Panc1 (cell line): Measurements from ENCODE around the gene TMEM121B. TPM values are rescaled to one million over a fixed set of nuclear protein-coding genes. Genes with fewer than 3 reads are reported as not detected.

Source experiments
- ATAC-seq: fragments of 200-7000 bp; cut with Tn5 transposase; 2 replicates; pipeline ENCODE4 v1.9.1; 2020; ENCODE audit warnings: mild to moderate bottlenecking, moderate library complexity
- BruUV-seq: library from RNA; stranded (reverse); fragments of 400-500 nt; replicated peaks from 2 replicates; lab custom pipeline; 2021; lab: Mats Ljungman, UMichigan
- CTCF ChIA-PET: fragments of 300-600 bp; sonication (Branson Sonifier 250); formaldehyde crosslinking; loops from one replicate; lab custom pipeline; 2022; ENCODE audit warnings: antibody characterized with exemption; lab: Charles Lee
- POLR2A ChIA-PET: fragments of 300-600 bp; sonication (Branson Sonifier 250); formaldehyde crosslinking; loops from one replicate; lab custom pipeline; 2022; ENCODE audit warnings: antibody characterized with exemption; lab: Charles Lee
- DNase-seq: peaks from one replicate; pipeline ENCODE4 v3.0.0-alpha.2; 2010; ENCODE audit warnings: low read depth, low spot score
- H3K27ac ChIP-seq: 2 replicates; pipeline ENCODE4 v1.5.1; 2011; ENCODE audit warnings: mild to moderate bottlenecking, low read length, inconsistent platforms
- H3K27me3 ChIP-seq: fragments of 200-500 bp; sonication (Bioruptor generic); 2 replicates; pipeline ENCODE4 v1.6.0; 2014; ENCODE audit warnings: low read length, inconsistent platforms; ENCODE audit not compliant: control insufficient read depth, insufficient read depth
- H3K36me3 ChIP-seq: fragments of 200-500 bp; sonication (Bioruptor generic); 2 replicates; pipeline ENCODE4 v1.5.1; 2014; ENCODE audit warnings: inconsistent platforms, mild to moderate bottlenecking, low read length, moderate library complexity; ENCODE audit not compliant: control insufficient read depth, insufficient read depth
- H3K4me1 ChIP-seq: 2 replicates; pipeline ENCODE4 v1.5.1; 2011; ENCODE audit warnings: inconsistent platforms, mild to moderate bottlenecking, low read length, moderate library complexity; ENCODE audit not compliant: control insufficient read depth, insufficient read depth
- H3K4me3 ChIP-seq, 2 experiments: 2 replicates each; pipeline ENCODE4 v1.5.1; 2011 to 2012; ENCODE audit warnings: low read depth in 2 of 2, low read length in 2 of 2, mild to moderate bottlenecking in 2 of 2, inconsistent platforms in 1 of 2, moderate library complexity in 1 of 2
- H3K9me3 ChIP-seq: fragments of 200-500 bp; sonication (Bioruptor generic); 2 replicates; pipeline ENCODE4 v1.5.1; 2014; ENCODE audit warnings: low read depth, mild to moderate bottlenecking, inconsistent platforms, low read length, moderate library complexity; ENCODE audit not compliant: control insufficient read depth, insufficient read depth
- CTCF ChIP-seq: fragments of 450-650 bp; IDR thresholded peaks from 2 replicates; pipeline ENCODE4 v1.5.1; 2017; ENCODE audit warnings: mild to moderate bottlenecking
- POLR2AphosphoS5 ChIP-seq: IDR thresholded peaks from 2 replicates; pipeline ENCODE4 v1.6.1; 2012; ENCODE audit warnings: mild to moderate bottlenecking, low read depth, low read length, moderate library complexity
- REST ChIP-seq, 2 experiments: IDR thresholded peaks; 2 replicates each; pipeline ENCODE4 v1.6.1; 2011 to 2012; ENCODE audit warnings: low read depth in 2 of 2, control low read depth in 1 of 2, low read length in 1 of 2, mild to moderate bottlenecking in 1 of 2, moderate library complexity in 1 of 2; ENCODE audit not compliant: insufficient read depth in 1 of 2
- SIN3A ChIP-seq: IDR thresholded peaks from 2 replicates; pipeline ENCODE4 v1.6.1; 2012; ENCODE audit warnings: low read depth, mild to moderate bottlenecking, low read length, moderate library complexity, borderline replicate concordance; ENCODE audit not compliant: insufficient read depth
- TCF7L2 ChIP-seq: IDR thresholded peaks from 2 replicates; pipeline ENCODE4 v1.6.1; 2011; ENCODE audit warnings: mild to moderate bottlenecking, low read depth, low read length, inconsistent platforms
- in situ Hi-C: cut with HindIII; loops from 2 replicates; pipeline ENCODE4 v1.10.0; 2016; ENCODE audit warnings: low sequenced_read_pairs, low pct_unique_long_range_greater_than_20kb
- intact Hi-C: fragments of 100-400 bp; cut with micrococcal nuclease; formaldehyde crosslinking; loops from one replicate; pipeline ENCODE4 v1.10.0; 2022; ENCODE audit not compliant: unreplicated experiment
- total RNA-seq: library from RNA; stranded (reverse); gene quantifications from one replicate; pipeline ENCODE4 v1.2.1, GENCODE V29; 2021; ENCODE audit not compliant: unreplicated experiment

The TMEM121B gene
- total RNA-seq, 1 experiment from 2014 or later = 0.44 TPM

- POLR2A ChIA-PET = no interaction called here
- no peak overlapping the region for H3K27ac ChIP-seq
- no peaks in the 10 kb centered on the region for H3K4me1 ChIP-seq
- no peak overlapping the region for H3K4me3 ChIP-seq
- CTCF ChIA-PET = no interaction called here
- H3K27me3 ChIP-seq = no peaks in the 10 kb centered on the region
- intact Hi-C loops (no loop called here), in situ Hi-C loops (no loop called here)
- no peak for DNase-seq
- no TSS peak for BruUV-seq
- no peaks in the 10 kb centered on the region for H3K9me3 ChIP-seq
- no peaks in the 10 kb centered on the region for H3K36me3 ChIP-seq
- ATAC-seq = no peak
- TF ChIP-seq REST (IDR thresholded peaks at IDR 0.05; ENCODE audit: insufficient read depth in 1 of 2, low read depth in 2 of 2, low read length in 1 of 2) (no peak), POLR2AphosphoS5 (no peak), TCF7L2 (no peak), SIN3A (no peak), CTCF (no peak)
Observed at GRCh38 chr22:17115236-17115635, 5.9 kb downstream of the TMEM121B start.

- Histone ChIP-seq H3K4me1 (no peaks in the 10 kb centered on the region), H3K9me3 (no peaks in the 10 kb centered on the region), H3K27ac (no peak overlapping the region), H3K36me3 (no peaks in the 10 kb centered on the region), H3K27me3 (no peaks in the 10 kb centered on the region), H3K4me3 (no peak overlapping the region)
- ChIA-PET CTCF (no interaction called here), POLR2A (no interaction called here)
- no peak for DNase-seq
- ATAC-seq = no peak
- intact Hi-C loops = no loop called here
- in situ Hi-C loops = no loop called here
- no TSS peak for BruUV-seq
- TF ChIP-seq TCF7L2 (no peak), SIN3A (no peak), POLR2AphosphoS5 (no peak), REST (IDR thresholded peaks at IDR 0.05; ENCODE audit: insufficient read depth in 1 of 2, low read depth in 2 of 2, low read length in 1 of 2) (no peak), CTCF (no peak)
Observed at GRCh38 chr22:17114898-17115235, 6.3 kb downstream of the TMEM121B start.
